ENCODE results near the gene MRPL28.
A peak's percentile ranks its signal among the peaks of the same experiment; 100 is the strongest.

Gene MRPL28

DNA sequence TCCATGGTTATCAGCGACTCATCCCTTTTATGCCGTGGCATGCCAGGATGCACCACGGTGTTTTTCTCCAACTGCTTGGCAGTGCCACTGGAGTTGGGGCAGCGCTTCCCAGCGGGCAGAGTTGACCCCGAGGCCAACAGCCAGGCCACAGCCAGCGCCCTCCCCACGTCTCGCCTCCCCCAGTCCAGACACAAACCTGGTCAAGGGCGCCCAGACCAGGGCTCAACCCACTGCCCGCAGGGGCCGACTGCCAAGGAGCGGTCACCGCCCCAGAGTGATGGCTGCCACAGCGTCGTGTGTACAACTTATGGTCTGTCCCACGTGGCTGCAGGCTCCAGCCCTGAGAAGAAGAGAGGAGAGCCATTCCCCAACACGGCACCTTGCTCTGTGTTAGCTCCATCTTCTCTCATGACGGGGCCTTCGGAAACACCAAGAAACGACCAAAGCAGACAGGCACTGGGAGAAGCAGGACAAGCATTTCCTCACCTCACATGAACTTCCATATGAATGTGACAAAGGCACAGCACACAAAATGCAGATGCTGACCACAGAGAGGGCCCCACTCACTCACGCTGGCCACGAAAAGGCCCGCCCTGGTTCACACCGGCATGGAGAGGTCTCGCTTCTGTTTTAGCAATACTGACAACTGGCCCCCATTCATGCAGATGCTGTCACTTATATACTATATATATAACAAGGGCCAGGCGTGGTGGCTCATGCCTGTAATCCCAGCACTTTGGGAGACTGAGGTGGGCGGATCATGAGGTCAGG lies 44.8 kb downstream of the MRPL28 start:
- in situ Hi-C loops (cut with MboI; ENCODE audit: low pct_unique_long_range_greater_than_20kb, low sequenced_read_pairs) = no loop called here
- no peak for DNase-seq

DNA sequence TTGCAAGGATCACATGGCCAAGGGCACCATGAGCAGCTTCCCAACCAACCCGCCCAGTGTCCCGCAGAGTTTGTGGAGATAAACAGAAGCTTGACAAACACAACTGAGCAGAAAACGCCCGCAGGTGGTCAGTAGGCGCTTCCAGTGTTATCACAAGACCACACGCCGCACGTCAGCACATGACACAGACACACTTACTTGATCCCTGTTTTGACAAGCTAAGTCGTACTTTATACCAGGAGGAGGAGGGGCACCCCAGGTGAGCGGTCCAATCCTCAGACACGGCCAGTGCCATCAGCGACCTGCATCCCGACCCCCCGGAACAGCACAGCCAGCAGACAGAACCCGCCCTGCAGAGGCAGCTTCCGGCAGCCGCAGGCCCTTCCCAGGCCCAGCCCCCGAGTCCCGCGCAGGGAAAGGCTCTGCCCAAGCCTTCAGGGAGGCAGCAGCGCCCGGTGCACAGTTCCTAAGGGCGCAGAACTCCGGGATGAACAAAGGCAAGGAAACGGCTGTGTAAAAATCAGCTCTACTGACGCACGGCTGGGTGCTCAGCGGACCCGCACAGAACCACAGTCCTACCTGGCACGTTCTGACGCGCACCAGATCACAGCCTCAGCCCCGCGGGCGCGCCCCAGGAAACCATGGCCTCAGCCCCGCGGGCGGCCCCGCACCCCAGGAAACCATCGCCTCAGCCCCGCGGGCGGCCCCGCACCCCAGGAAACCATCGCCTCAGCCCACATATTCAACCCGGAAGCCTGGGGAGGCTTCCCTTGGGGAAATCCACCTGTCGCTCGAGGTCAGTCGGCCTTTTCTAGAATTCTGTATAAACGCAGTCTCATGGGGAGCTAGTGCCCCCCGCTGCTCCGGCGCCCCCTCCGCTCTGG lies 45.6 kb downstream of the MRPL28 start:
- peak; percentile 32 for DNase-seq
- in situ Hi-C loops (cut with MboI; ENCODE audit: low pct_unique_long_range_greater_than_20kb, low sequenced_read_pairs) = no loop called here

DNA sequence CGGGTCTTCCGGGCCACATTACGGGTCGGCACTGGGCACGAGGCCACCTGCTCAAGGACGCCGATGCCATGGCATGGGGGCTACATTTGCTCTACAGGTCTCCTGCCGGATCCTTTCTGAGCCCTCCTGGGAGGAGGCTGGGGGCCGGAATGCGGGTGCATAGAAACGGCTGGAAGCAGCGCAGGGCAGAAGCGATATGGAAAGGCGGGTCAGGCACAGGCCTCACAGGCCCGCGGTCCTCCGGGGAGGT lies 46.2 kb downstream of the MRPL28 start:
- DNase-seq = no peak
- in situ Hi-C loops (cut with MboI; ENCODE audit: low pct_unique_long_range_greater_than_20kb, low sequenced_read_pairs) = no loop called here

DNA sequence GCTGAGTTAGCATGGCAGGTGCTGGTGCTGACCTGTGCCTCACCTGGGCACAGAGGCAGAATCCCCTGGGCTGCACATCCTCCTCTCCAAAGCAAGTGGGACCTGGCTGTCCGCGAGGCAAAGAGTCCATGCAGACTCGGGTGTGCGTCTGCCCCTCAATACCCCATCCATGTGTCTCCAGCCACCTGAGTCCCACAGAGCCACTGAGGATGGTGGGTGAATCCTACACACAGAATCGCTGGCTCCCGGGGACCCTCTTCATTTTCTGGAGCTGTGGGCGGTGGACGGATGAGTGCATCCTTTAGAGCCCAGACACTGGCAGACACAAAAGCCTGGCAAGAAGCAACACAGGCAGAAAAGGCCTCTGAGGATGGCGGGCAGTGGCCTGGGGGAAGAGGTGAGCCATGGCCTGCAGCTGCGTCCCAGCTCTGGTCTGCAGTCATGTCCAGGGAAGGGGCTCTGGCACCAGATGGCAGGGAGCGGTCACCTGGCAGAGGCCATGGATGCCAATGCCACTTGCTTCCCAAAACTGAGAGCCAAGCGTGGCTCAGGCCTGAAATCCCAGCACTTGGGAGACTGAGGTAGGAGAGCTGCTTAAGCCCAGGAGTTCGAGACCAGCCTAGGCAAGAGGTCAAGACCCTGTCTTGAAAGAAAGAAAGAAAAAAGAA lies 47.7 kb downstream of the MRPL28 start:
- DNase-seq = no peak
- in situ Hi-C loops (cut with MboI; ENCODE audit: low pct_unique_long_range_greater_than_20kb, low sequenced_read_pairs) = no loop called here

DNA sequence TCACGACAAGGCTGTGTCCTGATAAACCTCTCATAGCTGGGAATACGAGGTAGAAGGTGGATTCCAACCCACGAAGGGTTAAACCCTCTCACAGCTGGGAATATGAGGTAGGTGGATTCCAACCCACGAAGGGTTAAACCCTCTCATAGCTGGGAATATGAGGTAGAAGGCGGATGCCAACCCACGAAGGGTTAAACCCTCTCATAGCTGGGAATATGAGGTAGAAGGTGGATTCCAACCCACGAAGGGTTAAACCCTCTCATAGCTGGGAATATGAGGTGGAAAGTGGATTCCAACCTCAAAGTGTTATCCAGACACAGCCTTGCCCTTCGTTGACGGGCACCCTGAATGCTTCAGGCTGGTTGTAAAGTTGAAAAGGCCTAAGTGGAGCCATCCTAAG lies 48.8 kb downstream of the MRPL28 start:
- in situ Hi-C loops (cut with MboI; ENCODE audit: low pct_unique_long_range_greater_than_20kb, low sequenced_read_pairs) = no loop called here
- DNase-seq = no peak

DNA sequence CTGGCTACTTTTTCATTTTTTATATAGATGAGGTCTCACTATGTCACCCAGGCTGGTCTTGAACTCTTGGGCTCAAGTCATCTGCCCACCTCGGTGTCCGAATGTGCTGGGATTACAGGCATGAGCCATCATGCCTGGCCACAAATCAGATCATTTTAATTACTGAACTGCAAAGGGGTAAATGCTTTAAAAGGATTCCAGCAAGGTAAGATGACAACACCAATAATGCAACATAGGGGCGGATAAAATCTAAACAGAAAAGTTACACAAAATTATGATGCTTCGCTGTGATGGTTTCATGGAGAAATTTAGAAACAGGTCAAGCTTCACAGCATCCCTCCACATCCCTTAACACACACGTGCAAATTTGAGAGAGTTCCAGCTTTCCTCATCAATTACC lies 50.1 kb downstream of the MRPL28 start:
- in situ Hi-C loops (cut with MboI; ENCODE audit: low pct_unique_long_range_greater_than_20kb, low sequenced_read_pairs) = no loop called here
- DNase-seq = no peak

DNA sequence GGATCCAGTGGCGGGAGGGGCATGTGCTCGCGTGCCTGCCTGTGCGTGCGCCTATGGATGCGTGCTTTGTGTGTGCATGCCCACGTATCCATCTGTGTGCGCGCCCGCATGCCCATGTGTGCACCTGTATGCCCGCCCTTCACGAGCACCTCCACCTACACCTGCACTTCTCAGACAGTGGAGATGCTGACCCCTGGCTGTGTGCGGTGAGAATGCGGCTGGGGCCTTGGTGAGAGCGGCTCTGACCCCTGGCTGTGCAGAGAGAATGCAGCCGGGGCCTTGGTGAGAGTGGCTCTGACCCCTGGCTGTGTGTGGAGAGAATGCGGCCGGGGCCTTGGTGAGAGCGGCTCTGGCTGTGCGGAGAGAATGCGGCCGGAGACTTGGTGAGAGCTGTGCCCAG lies 51.7 kb downstream of the MRPL28 start:
- no peak for DNase-seq
- in situ Hi-C loops (cut with MboI; ENCODE audit: low pct_unique_long_range_greater_than_20kb, low sequenced_read_pairs) = no loop called here

DNA sequence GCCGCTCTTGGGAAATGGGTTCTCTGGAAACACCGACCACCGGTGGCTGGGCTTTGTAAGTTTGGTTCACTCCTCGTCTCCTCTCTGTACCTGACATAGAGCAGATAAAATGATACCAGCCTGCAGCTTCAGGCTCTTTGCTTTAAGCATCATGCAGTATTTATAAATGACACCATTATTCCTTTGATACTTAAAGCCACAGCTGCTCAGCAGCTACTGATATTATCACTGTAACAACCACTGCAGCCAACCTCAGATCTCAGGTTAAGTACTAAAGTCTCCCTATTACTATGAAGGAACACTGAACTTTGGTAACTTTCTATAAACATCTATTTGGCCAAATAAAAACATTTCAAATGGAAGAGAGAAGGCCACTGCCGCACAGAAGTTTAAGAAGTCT lies 52.8 kb downstream of the MRPL28 start:
- in situ Hi-C loops (cut with MboI; ENCODE audit: low pct_unique_long_range_greater_than_20kb, low sequenced_read_pairs) = no loop called here
- DNase-seq = no peak
